ENCODE measurements around the gene CLTCL1.
A peak's percentile ranks its signal among the peaks of the same experiment; 100 is the strongest.
"Not testable (repeated sequence)": the region's sequence is repeated elsewhere in the genome, so short reads cannot be mapped to it uniquely, and the experiment has no call there.

The CLTCL1 gene
- long read RNA-seq, donor 1: 0 reads
- long read RNA-seq, donor 2, full-length matches to known transcripts: 1 of 1 reads
- long read RNA-seq, donor 2, partial matches to known transcripts: 0 of 1 reads
- long read RNA-seq, donor 2, other reads (novel, unspliced or antisense): 0 of 1 reads
- long read RNA-seq, donor 3: 0 reads
- long read RNA-seq, donor 4: 0 reads
- long read RNA-seq, donor 5: 0 reads
- long read RNA-seq, donor 6: 0 reads
- long read RNA-seq, donor 7: 0 reads
- long read RNA-seq, donor 8: 0 reads

- DNase-seq: peak; percentile 95
These were observed at the start of gene CLTCL1 for GRCh38 chr22:19291580-19292457. CLTCL1 (minus strand) TSS chr22:19291719; CDS start chr22:19291641, 78 bp downstream.

- DNase-seq: no peak
These were observed 45.6 kb upstream of the CLTCL1 start for GRCh38 chr22:19337137-19337536.

GRCh38 chr22:19336133-19337075 lies 44.9 kb upstream of the CLTCL1 start:
- no peak for DNase-seq

- DNase-seq: no peak
These were observed 40.5 kb upstream of the CLTCL1 start for GRCh38 chr22:19331975-19332374.

- DNase-seq: no peak
These were observed 40.0 kb upstream of the CLTCL1 start for GRCh38 chr22:19331474-19331873.

- DNase-seq: no peak
These were observed 39.4 kb upstream of the CLTCL1 start for GRCh38 chr22:19330865-19331418.

- DNase-seq: not testable (repeated sequence)
These were observed 38.7 kb upstream of the CLTCL1 start for GRCh38 chr22:19330205-19330604.

GRCh38 chr22:19329454-19329853 lies 37.9 kb upstream of the CLTCL1 start:
- no peak for DNase-seq

GRCh38 chr22:19325296-19325948 lies 33.9 kb upstream of the CLTCL1 start:
- no peak for DNase-seq

GRCh38 chr22:19323420-19323819 lies 31.9 kb upstream of the CLTCL1 start:
- not testable (repeated sequence) for DNase-seq

GRCh38 chr22:19321757-19322156 lies 30.2 kb upstream of the CLTCL1 start:
- DNase-seq: no peak

- DNase-seq: not testable (repeated sequence)
These were observed 28.6 kb upstream of the CLTCL1 start for GRCh38 chr22:19320136-19320535.

- DNase-seq: no peak
These were observed 27.8 kb upstream of the CLTCL1 start for GRCh38 chr22:19319281-19319680.

GRCh38 chr22:19317865-19318264 lies 26.3 kb upstream of the CLTCL1 start:
- no peak for DNase-seq

GRCh38 chr22:19307872-19308271 lies 16.4 kb upstream of the CLTCL1 start:
- no peak for DNase-seq

- DNase-seq: not testable (repeated sequence)
These were observed 15.0 kb upstream of the CLTCL1 start for GRCh38 chr22:19306535-19306934.

- DNase-seq: no peak
These were observed 13.0 kb upstream of the CLTCL1 start for GRCh38 chr22:19304547-19304946.

- no peak for DNase-seq
These were observed 12.3 kb upstream of the CLTCL1 start for GRCh38 chr22:19303785-19304184.

GRCh38 chr22:19295733-19296132 lies 4.2 kb upstream of the CLTCL1 start:
- DNase-seq: no peak

GRCh38 chr22:19292458-19293230 lies 1.1 kb upstream of the CLTCL1 start:
- DNase-seq: no peak

- DNase-seq: peak; percentile 83
These were observed 320 bp downstream of the CLTCL1 start for GRCh38 chr22:19291218-19291579.

All from right kidney (tissue), 9 donors.